ENCODE results near the gene COMMD10.
"Not testable (repeated sequence)": the region's sequence is repeated elsewhere in the genome, so short reads cannot be mapped to it uniquely, and the experiment has no call there.

COMMD10 gene

DNA sequence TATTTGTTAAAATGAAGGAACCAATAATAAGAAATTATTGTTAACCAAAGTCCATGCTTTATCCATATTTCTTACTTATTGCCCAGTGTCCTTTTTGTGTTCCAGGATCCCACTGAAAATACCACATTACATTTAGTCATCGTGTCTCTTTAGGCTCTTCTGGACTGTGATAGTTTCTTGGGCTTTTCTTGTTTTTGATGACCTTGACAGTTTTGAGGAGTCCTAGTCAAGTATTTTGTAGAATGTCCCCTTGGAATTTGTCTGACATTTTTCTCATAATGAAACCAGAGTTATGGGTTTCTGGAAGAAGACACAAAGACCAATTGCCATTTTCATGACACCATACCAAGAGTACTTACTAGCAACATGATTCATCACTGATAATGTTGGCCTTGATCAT is 13.6 kb upstream of the COMMD10 start:
- Histone ChIP-seq H2AFZ (ENCODE audit: low read depth, low read length) (no peak overlapping the region), H3K27me3 (ENCODE audit: insufficient read depth, low read length) (no peaks in the 10 kb centered on the region), H3K36me3 (ENCODE audit: insufficient read depth, low read length) (no peaks in the 10 kb centered on the region), H3K9me3 (ENCODE audit: low read length) (no peaks in the 10 kb centered on the region), H3K4me3 (ENCODE audit: low read length) (no peak overlapping the region), H3K4me1 (ENCODE audit: insufficient read depth, low read length) (peaks cover 2% of the 10 kb centered on the region)

DNA sequence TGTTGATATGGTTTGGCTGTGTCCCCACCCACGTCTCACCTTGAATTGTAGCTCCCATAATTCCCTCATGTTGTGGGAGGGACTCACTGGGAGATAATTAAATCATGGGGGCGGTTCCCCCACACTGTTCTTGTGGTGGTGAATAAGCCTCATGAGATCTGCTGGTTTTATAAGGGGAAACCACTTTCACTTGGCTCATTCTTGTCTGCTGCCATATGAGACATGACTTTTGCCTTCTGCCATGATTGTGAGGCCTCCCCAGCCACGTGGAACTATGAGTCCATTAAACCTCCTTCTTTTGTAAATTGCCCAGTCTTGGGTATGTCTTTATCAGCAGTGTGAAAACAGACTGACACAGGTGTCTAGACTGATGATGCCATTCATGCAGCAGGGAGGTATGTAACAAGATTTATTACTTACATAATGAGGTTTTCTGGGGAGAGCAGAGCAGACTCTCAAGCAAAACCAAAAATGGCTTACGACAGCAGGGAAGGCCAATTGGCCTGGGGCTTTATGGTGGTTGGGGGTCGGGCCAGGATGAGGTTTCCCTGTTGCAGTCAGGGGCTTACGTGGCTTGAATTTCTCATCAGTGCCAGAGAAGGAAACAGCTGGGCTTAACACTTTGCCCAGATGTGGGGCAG is 9.5 kb upstream of the COMMD10 start:
- Histone ChIP-seq H2AFZ (ENCODE audit: low read depth, low read length) (no peak overlapping the region), H3K4me1 (ENCODE audit: insufficient read depth, low read length) (no peaks in the 10 kb centered on the region), H3K27me3 (ENCODE audit: insufficient read depth, low read length) (no peaks in the 10 kb centered on the region), H3K36me3 (ENCODE audit: insufficient read depth, low read length) (no peaks in the 10 kb centered on the region), H3K4me3 (ENCODE audit: low read length) (no peak overlapping the region), H3K9me3 (ENCODE audit: low read length) (no peaks in the 10 kb centered on the region)

DNA sequence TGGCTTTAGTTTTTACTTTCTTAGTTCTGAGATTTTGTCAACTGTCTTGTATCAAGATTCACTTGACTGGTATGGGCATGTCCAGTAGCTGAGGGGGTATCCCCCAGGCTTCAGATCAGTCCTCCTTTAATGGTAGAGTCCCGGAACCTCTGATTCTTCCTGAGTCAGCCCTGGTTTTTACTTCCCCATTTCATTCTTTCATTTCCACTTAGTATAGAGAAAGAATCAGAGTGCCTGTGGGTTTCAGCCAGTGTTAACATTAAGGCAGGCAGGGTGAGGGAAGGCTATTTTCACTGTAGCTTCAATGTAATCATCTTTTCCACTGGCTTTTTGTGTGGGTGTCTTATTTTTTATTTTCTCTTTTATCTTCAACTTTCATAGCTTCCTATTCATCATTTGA is 8.3 kb upstream of the COMMD10 start:
- H3K36me3 ChIP-seq (ENCODE audit: insufficient read depth, low read length): no peaks in the 10 kb centered on the region

DNA sequence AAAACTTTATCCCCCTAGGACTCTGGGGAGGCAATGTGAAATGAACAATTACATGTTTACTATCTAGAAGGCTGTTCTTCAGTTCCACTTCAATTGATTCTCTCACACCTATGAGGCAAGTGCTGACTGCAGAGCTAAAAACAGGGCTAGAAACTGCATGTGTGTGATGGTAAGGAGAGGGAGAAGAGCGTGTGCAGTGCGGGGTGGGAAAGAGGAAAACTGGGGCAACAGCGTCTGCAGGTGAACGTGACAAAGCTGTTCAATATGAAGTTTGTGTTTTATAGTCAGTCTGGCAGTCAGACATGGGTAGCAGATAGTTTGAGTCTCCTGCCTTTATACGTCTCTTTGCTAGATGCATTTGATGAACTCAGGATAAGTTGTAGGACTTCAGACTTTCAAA is 6.6 kb upstream of the COMMD10 start:
- no peak overlapping the region for H2AFZ ChIP-seq (ENCODE audit: low read depth, low read length)
- no peaks in the 10 kb centered on the region for H3K9me3 ChIP-seq (ENCODE audit: low read length)
- H3K36me3 ChIP-seq (ENCODE audit: insufficient read depth, low read length): no peaks in the 10 kb centered on the region
- no peaks in the 10 kb centered on the region for H3K27me3 ChIP-seq (ENCODE audit: insufficient read depth, low read length)
- no peak overlapping the region for H3K4me3 ChIP-seq (ENCODE audit: low read length)
- no peaks in the 10 kb centered on the region for H3K4me1 ChIP-seq (ENCODE audit: insufficient read depth, low read length)

More for the DNA sequence above, 8.3 kb upstream of the COMMD10 start:
- Histone ChIP-seq H3K4me1 (ENCODE audit: insufficient read depth, low read length) (no peaks in the 10 kb centered on the region), H3K27me3 (ENCODE audit: insufficient read depth, low read length) (no peaks in the 10 kb centered on the region), H3K9me3 (ENCODE audit: low read length) (no peaks in the 10 kb centered on the region), H2AFZ (ENCODE audit: low read depth, low read length) (no peak overlapping the region), H3K4me3 (ENCODE audit: low read length) (no peak overlapping the region)

DNA sequence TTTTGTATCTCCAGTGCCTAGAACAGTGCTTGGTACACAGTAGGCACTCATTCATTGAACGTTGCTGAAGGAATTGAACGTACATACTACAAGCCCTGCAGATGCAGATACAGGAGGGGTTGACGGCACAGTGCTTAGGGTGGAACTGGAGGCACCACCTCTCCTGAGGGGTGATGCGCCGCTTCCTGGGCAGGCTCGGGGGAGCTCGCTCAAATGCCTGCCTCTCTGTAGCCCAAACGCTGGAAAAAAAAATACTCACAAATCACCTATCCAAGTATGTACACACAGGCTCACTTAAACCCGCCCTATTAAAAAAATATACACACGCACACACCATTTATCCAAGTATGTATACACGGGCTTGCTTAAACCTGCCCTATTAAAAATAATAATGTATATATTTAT is 536 bp upstream of the COMMD10 start:
- Histone ChIP-seq H3K9me3 (ENCODE audit: low read length) (no peaks in the 10 kb centered on the region), H2AFZ (ENCODE audit: low read depth, low read length) (no peak overlapping the region), H3K4me1 (ENCODE audit: insufficient read depth, low read length) (peaks cover 15% of the 10 kb centered on the region), H3K27me3 (ENCODE audit: insufficient read depth, low read length) (no peaks in the 10 kb centered on the region), H3K36me3 (ENCODE audit: insufficient read depth, low read length) (no peaks in the 10 kb centered on the region), H3K4me3 (ENCODE audit: low read length) (peak overlapping the region; percentile 56)

DNA sequence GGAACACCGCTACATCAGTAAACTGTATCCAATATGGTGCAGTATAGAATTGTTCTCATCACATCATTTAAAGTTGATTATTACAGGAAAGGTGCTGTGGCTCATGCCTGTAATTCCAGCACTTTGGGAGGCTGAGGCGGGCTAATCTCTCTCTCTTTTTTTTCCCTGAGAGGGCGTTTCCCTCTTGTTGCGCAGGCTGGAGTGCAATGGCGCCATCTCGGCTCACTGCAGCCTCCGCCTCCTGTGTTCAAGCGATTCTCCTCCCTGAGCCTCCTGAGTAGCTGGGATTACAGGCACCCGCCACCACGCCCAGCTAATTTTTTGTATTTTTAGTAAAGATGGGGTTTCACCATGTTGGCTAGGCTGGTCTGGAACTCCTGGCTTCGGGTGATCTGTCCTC is 1.5 kb downstream of the COMMD10 start:
- Histone ChIP-seq H3K4me1 (ENCODE audit: insufficient read depth, low read length) (peaks cover 15% of the 10 kb centered on the region), H3K4me3 (ENCODE audit: low read length) (peak overlapping the region; percentile 56)
- not testable (repeated sequence) for H3K27me3 ChIP-seq (ENCODE audit: insufficient read depth, low read length); H3K9me3 ChIP-seq (ENCODE audit: low read length); H3K36me3 ChIP-seq (ENCODE audit: insufficient read depth, low read length); H2AFZ ChIP-seq (ENCODE audit: low read depth, low read length)

DNA sequence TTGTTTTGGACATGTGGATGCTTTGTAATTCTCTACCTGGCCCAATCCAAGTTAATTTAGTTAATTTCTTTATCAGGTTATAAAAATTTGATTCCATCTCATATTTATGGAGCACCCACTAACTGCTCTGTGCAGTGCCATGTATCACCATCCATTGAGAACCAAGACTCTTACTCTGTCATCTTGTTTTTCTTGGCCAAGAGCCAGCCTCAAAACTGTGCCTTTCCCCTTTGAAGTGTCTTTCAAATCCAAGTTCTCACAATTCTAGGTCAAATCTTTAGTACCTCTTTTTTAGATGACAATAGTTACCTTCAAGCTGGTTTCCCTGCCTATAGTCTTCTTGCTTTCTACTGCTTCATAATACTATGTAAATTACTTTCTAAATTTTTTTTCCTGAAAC is 3.2 kb downstream of the COMMD10 start:
- H3K27me3 ChIP-seq (ENCODE audit: insufficient read depth, low read length): no peaks in the 10 kb centered on the region
- H3K4me1 ChIP-seq (ENCODE audit: insufficient read depth, low read length): peaks cover 15% of the 10 kb centered on the region
- no peak overlapping the region for H3K4me3 ChIP-seq (ENCODE audit: low read length)
- peaks cover 13% of the 10 kb centered on the region for H3K36me3 ChIP-seq (ENCODE audit: insufficient read depth, low read length)
- no peak overlapping the region for H2AFZ ChIP-seq (ENCODE audit: low read depth, low read length)
- H3K9me3 ChIP-seq (ENCODE audit: low read length): no peaks in the 10 kb centered on the region

DNA sequence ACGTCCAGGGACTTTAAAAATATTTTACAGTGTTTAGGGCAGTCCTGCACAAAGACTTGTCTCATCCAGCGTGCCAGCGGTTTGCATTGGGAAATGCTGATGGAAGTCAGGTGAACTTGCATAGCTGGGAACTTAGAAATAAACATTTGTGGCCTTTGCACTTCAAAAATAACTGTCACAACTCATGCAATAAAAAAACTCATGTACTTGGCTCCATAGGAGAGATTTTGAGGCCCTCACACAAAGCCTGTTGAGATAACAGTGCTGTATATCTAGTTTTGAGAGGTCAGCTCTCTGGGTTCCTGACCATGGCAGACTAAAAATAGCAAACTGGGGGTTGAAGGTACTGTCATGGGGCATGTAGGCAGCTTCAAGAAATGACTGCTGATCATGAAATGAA is 5.5 kb downstream of the COMMD10 start:
- H3K4me1 ChIP-seq (ENCODE audit: insufficient read depth, low read length): peaks cover 8% of the 10 kb centered on the region
- peaks cover 35% of the 10 kb centered on the region for H3K36me3 ChIP-seq (ENCODE audit: insufficient read depth, low read length)
- H3K27me3 ChIP-seq (ENCODE audit: insufficient read depth, low read length): no peaks in the 10 kb centered on the region
- H3K9me3 ChIP-seq (ENCODE audit: low read length): no peaks in the 10 kb centered on the region
- no peak overlapping the region for H2AFZ ChIP-seq (ENCODE audit: low read depth, low read length)
- H3K4me3 ChIP-seq (ENCODE audit: low read length): no peak overlapping the region

DNA sequence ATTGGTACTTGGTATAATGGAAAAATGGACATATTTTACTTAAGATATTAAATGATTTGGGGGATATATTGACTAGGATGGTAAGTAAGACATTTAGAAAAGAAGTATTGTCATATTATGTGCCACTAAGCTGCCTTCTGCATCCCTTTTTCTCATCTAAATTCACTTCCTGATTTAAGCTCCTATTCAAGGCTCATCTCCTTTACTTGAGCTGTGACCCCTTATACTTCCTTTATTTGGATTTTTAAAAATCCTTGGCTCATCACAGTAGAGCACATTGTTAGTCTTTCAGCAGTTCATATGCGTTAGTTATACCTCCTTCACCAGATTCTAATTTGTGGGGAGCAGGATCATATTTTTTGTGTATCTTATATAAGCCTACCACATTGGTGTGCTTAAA is 6.6 kb downstream of the COMMD10 start:
- Histone ChIP-seq H2AFZ (ENCODE audit: low read depth, low read length) (no peak overlapping the region), H3K27me3 (ENCODE audit: insufficient read depth, low read length) (no peaks in the 10 kb centered on the region), H3K9me3 (ENCODE audit: low read length) (no peaks in the 10 kb centered on the region), H3K4me3 (ENCODE audit: low read length) (no peak overlapping the region), H3K4me1 (ENCODE audit: insufficient read depth, low read length) (no peaks in the 10 kb centered on the region), H3K36me3 (ENCODE audit: insufficient read depth, low read length) (peaks cover 38% of the 10 kb centered on the region)

DNA sequence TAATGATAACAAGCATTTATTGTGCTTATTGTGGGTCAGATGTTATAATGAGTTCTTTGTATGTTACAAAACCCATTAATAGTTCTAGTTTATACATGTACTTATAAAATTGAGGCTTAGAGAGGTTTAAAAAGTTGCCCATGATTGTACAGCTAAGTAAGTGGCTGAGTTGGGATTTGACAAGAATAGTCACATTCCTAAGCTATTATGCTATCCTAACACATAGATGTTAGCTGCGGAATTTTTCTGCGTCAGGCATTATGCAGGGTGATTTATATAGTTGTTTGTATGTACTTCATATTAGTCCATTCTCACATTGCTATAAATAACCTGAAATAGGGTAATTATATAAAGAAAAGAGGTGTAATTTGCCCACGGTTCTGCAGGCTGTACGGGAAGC is 12.5 kb downstream of the COMMD10 start:
- H3K4me3 ChIP-seq (ENCODE audit: low read length): no peak overlapping the region
- H3K4me1 ChIP-seq (ENCODE audit: insufficient read depth, low read length): no peaks in the 10 kb centered on the region
- H3K36me3 ChIP-seq (ENCODE audit: insufficient read depth, low read length): peaks cover 46% of the 10 kb centered on the region
- no peaks in the 10 kb centered on the region for H3K9me3 ChIP-seq (ENCODE audit: low read length)
- H2AFZ ChIP-seq (ENCODE audit: low read depth, low read length): no peak overlapping the region
- no peaks in the 10 kb centered on the region for H3K27me3 ChIP-seq (ENCODE audit: insufficient read depth, low read length)

DNA sequence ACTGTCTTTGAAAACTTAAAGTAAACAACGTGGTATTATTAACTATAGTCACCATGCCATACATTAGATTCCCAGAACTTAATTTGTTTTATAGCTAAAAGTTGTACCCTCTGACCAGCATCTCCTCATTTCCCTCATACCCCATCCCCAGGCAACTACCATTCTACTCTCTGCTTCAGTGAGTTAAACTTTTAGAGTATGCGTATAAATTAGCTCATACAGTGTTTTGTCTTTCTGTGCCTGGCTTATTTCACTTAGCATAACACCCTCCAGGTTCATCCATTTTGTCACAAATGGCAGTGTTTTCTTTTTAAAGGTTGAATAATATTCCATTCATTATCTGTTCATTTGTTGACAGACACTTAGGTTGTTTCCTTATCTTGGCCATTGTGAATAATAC is 14.2 kb downstream of the COMMD10 start:
- peaks cover 30% of the 10 kb centered on the region for H3K36me3 ChIP-seq (ENCODE audit: insufficient read depth, low read length)

DNA sequence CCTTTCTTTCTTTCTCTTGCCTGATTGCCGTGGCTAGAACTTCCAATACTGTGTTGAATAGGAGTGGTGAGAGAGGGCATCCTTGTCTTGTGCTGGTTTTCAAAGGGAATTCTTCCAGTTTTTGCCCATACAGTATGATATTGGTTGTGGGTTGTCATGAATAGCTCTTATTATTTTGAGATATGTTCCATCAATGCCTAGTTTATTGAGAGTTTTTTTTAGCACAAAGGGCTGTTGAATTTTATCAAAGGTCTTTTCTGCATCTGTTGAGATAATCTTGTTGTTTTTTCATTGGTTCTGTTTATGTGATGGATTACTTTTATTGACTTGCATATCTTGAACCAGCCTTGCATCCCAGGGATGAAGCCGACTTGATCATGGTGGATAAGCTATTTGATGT is 20.1 kb downstream of the COMMD10 start:
- not testable (repeated sequence) for H3K36me3 ChIP-seq (ENCODE audit: insufficient read depth, low read length)

More for the DNA sequence above, 14.2 kb downstream of the COMMD10 start:
- no peaks in the 10 kb centered on the region for H3K27me3 ChIP-seq (ENCODE audit: insufficient read depth, low read length)
- no peaks in the 10 kb centered on the region for H3K9me3 ChIP-seq (ENCODE audit: low read length)
- no peak overlapping the region for H3K4me3 ChIP-seq (ENCODE audit: low read length)
- H3K4me1 ChIP-seq (ENCODE audit: insufficient read depth, low read length): no peaks in the 10 kb centered on the region
- no peak overlapping the region for H2AFZ ChIP-seq (ENCODE audit: low read depth, low read length)

DNA sequence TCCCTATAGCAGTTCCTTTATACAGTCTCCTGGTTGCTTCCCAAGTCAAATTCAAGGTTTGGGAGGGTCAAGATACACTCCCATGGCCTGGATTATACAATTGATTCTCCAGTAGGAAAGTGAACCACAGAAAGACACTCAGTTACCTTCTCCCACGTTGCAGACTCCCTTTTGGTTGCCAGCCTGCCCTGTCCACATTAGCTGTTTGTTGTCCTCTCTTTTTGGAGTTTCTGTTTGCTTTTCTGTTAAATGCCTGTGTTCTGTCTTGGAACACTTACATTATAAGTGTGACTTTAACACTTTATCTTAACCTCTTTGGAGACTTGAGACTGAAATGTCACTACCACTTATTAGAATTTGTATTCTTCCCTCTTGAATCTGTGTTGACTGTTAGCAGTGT is 30.3 kb downstream of the COMMD10 start:
- Histone ChIP-seq H3K4me3 (ENCODE audit: low read length) (no peak overlapping the region), H3K27me3 (ENCODE audit: insufficient read depth, low read length) (no peaks in the 10 kb centered on the region)

More for the DNA sequence above, 20.1 kb downstream of the COMMD10 start:
- H2AFZ ChIP-seq (ENCODE audit: low read depth, low read length); H3K27me3 ChIP-seq (ENCODE audit: insufficient read depth, low read length); H3K9me3 ChIP-seq (ENCODE audit: low read length); H3K4me3 ChIP-seq (ENCODE audit: low read length); H3K4me1 ChIP-seq (ENCODE audit: insufficient read depth, low read length): not testable (repeated sequence)

DNA sequence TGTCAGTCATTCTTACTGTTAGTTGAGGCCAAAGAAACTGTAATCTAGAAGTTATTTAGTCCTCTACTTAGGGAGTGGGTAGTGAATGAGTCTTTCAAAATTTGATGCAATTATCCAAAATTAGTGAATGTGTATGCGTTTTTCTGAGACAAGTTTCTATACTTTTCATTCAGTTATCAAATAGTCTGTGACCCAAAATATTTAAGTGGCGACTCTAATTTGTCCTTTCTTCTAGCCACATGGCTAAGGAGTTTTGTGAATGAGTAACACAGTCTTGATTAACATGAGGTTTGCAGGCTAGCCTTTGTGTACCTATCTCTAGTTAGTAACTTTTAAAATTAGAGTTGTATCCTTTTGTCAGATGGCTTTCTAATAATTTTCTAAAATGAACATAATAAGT is 45.6 kb downstream of the COMMD10 start:
- peaks cover 8% of the 10 kb centered on the region for H3K4me1 ChIP-seq (ENCODE audit: insufficient read depth, low read length)
- H3K4me3 ChIP-seq (ENCODE audit: low read length): no peak overlapping the region
- no peaks in the 10 kb centered on the region for H3K36me3 ChIP-seq (ENCODE audit: insufficient read depth, low read length)
- H3K9me3 ChIP-seq (ENCODE audit: low read length): no peaks in the 10 kb centered on the region
- H3K27me3 ChIP-seq (ENCODE audit: insufficient read depth, low read length): no peaks in the 10 kb centered on the region
- H2AFZ ChIP-seq (ENCODE audit: low read depth, low read length): no peak overlapping the region

More for the DNA sequence above, 30.3 kb downstream of the COMMD10 start:
- Histone ChIP-seq H3K36me3 (ENCODE audit: insufficient read depth, low read length) (no peaks in the 10 kb centered on the region), H3K9me3 (ENCODE audit: low read length) (peaks cover 13% of the 10 kb centered on the region), H3K4me1 (ENCODE audit: insufficient read depth, low read length) (no peaks in the 10 kb centered on the region), H2AFZ (ENCODE audit: low read depth, low read length) (no peak overlapping the region)

Measured in neuron (in vitro differentiated cells).